ENCODE measurements around the gene SORCS3.

The SORCS3 gene

GRCh38 chr10:105075031-105075430, 433.9 kb downstream of the SORCS3 start:
- DNase-seq, result no peak

GRCh38 chr10:105085980-105086379, 444.9 kb downstream of the SORCS3 start:
- no peak for DNase-seq

GRCh38 chr10:105094048-105094447, 453.0 kb downstream of the SORCS3 start:
- no peak for DNase-seq

GRCh38 chr10:105096316-105096715, 455.2 kb downstream of the SORCS3 start:
- DNase-seq, result no peak

- no peak for DNase-seq
These were observed 461.9 kb downstream of the SORCS3 start for GRCh38 chr10:105102977-105103376.

- no peak for DNase-seq
These were observed 463.2 kb downstream of the SORCS3 start for GRCh38 chr10:105104297-105104696.

- no peak for DNase-seq
These were observed 468.1 kb downstream of the SORCS3 start for GRCh38 chr10:105109164-105109563.

- no peak for DNase-seq
These were observed 471.8 kb downstream of the SORCS3 start for GRCh38 chr10:105112862-105113261.

- DNase-seq, result no peak
These were observed 472.6 kb downstream of the SORCS3 start for GRCh38 chr10:105113666-105114065.

GRCh38 chr10:105121743-105122142, 480.7 kb downstream of the SORCS3 start:
- DNase-seq, result no peak

GRCh38 chr10:105128111-105128510, 487.0 kb downstream of the SORCS3 start:
- DNase-seq, result no peak

GRCh38 chr10:105138358-105138757, 497.3 kb downstream of the SORCS3 start:
- DNase-seq, result peak in 1 of 51 donors; percentile 2

- DNase-seq, result no peak
These were observed 498.3 kb downstream of the SORCS3 start for GRCh38 chr10:105139363-105139896.

- no peak for DNase-seq
These were observed 499.5 kb downstream of the SORCS3 start for GRCh38 chr10:105140600-105140999.

GRCh38 chr10:105145711-105146110, 504.6 kb downstream of the SORCS3 start:
- DNase-seq, result no peak

GRCh38 chr10:105146436-105146835, 505.3 kb downstream of the SORCS3 start:
- DNase-seq, result no peak

GRCh38 chr10:105148456-105148855, 507.4 kb downstream of the SORCS3 start:
- no peak for DNase-seq

GRCh38 chr10:105148921-105149320, 507.8 kb downstream of the SORCS3 start:
- no peak for DNase-seq

GRCh38 chr10:105149371-105149891, 508.3 kb downstream of the SORCS3 start:
- DNase-seq, result no peak

- no peak for DNase-seq
These were observed 509.3 kb downstream of the SORCS3 start for GRCh38 chr10:105150259-105150880.

- DNase-seq, result no peak
These were observed 513.6 kb downstream of the SORCS3 start for GRCh38 chr10:105154736-105155135.

GRCh38 chr10:105159268-105159667, 518.2 kb downstream of the SORCS3 start:
- DNase-seq, result no peak

- no peak for DNase-seq
These were observed 520.1 kb downstream of the SORCS3 start for GRCh38 chr10:105161149-105161548.

- DNase-seq, result no peak
These were observed 520.7 kb downstream of the SORCS3 start for GRCh38 chr10:105161767-105162166.

Data from hypothalamus (tissue), 51 donors.